GM12875 (cell line): ENCODE data around the gene RMND1.

Experiments used
- H3K4me3 ChIP-seq: one replicate; pipeline ENCODE4 v1.5.1; 2011; ENCODE audit warnings: low read depth, low read length, control low read depth
- CTCF ChIP-seq: IDR thresholded peaks from 2 replicates; pipeline ENCODE4 v1.5.1; 2011; ENCODE audit warnings: low read depth, mild to moderate bottlenecking, control low read depth, inconsistent platforms, low read length, moderate library complexity, borderline replicate concordance; ENCODE audit not compliant: insufficient read depth

Gene RMND1

GRCh38 chr6:151422981-151423380, 28.9 kb downstream of the RMND1 start:
- no peak for TF ChIP-seq CTCF
- H3K4me3 ChIP-seq: no peak overlapping the region

- no peak overlapping the region for H3K4me3 ChIP-seq
- no peak for TF ChIP-seq CTCF
Observed at GRCh38 chr6:151417477-151417876, 34.4 kb downstream of the RMND1 start.

GRCh38 chr6:151414641-151415260, 37.2 kb downstream of the RMND1 start:
- TF ChIP-seq CTCF: no peak
- no peak overlapping the region for H3K4me3 ChIP-seq

GRCh38 chr6:151413372-151414145, 38.4 kb downstream of the RMND1 start:
- no peak overlapping the region for H3K4me3 ChIP-seq
- no peak for TF ChIP-seq CTCF

GRCh38 chr6:151412909-151413308, 39.0 kb downstream of the RMND1 start:
- no peak overlapping the region for H3K4me3 ChIP-seq
- TF ChIP-seq CTCF: no peak

GRCh38 chr6:151409679-151410078, 42.2 kb downstream of the RMND1 start:
- no peak for TF ChIP-seq CTCF
- no peak overlapping the region for H3K4me3 ChIP-seq

- no peak for TF ChIP-seq CTCF
Observed at GRCh38 chr6:151409260-151409659, 42.7 kb downstream of the RMND1 start.

More at GRCh38 chr6:151409260-151409659, 42.7 kb downstream of the RMND1 start:
- H3K4me3 ChIP-seq: no peak overlapping the region
